ENCODE results near the gene CORO6. TPM values are rescaled to one million over a fixed set of nuclear protein-coding genes. Genes with fewer than 3 reads are reported as not detected.

The CORO6 gene
- total and polyA plus RNA-seq, 2 of the 13 experiments (the other 11 are each of a cell fraction or from before 2014, with no cell fraction given) = 0.42 to 0.82 TPM

DNA sequence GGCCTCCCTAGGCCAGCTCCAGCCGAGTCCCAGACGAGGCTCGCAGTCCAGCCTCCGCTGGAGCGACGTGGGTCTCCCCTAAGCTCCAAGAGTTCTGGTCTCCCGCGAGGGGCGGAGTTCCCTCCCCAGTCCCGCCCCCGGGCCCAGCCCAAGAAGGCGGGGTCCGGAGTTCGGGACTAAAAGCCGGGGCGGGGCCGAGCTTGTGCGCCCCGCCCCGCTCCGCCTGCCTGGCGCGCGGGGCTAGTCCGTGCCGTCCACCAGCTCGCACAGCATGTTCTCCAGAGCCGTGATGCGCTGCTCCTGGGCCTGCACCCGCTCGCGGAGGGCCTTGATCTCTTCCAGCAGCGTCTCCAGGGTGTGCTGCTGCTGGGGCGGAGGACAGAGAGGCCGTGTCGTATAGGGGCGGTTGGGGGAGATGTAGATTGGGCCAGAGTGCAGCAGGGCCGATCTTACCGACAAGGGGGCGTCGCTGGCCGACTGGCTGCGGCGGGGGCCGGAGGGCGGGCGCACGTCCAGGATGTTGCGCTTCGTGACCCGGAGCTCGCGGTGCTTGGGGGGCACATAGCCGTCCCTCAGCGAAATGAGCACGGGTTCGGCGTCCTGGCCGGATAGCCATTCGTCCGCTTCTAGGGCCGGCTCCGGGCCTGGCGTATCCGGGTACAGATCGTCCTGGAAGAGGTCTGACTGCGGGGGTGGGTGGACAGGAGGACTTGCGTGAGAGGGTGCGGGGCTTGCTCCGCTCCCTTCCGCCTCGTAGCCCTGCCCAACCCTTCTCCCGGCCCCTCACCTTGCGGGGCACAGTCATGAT is 7.0 kb downstream of the CORO6 start (continued):
- TF ChIP-seq, protein P1, sequence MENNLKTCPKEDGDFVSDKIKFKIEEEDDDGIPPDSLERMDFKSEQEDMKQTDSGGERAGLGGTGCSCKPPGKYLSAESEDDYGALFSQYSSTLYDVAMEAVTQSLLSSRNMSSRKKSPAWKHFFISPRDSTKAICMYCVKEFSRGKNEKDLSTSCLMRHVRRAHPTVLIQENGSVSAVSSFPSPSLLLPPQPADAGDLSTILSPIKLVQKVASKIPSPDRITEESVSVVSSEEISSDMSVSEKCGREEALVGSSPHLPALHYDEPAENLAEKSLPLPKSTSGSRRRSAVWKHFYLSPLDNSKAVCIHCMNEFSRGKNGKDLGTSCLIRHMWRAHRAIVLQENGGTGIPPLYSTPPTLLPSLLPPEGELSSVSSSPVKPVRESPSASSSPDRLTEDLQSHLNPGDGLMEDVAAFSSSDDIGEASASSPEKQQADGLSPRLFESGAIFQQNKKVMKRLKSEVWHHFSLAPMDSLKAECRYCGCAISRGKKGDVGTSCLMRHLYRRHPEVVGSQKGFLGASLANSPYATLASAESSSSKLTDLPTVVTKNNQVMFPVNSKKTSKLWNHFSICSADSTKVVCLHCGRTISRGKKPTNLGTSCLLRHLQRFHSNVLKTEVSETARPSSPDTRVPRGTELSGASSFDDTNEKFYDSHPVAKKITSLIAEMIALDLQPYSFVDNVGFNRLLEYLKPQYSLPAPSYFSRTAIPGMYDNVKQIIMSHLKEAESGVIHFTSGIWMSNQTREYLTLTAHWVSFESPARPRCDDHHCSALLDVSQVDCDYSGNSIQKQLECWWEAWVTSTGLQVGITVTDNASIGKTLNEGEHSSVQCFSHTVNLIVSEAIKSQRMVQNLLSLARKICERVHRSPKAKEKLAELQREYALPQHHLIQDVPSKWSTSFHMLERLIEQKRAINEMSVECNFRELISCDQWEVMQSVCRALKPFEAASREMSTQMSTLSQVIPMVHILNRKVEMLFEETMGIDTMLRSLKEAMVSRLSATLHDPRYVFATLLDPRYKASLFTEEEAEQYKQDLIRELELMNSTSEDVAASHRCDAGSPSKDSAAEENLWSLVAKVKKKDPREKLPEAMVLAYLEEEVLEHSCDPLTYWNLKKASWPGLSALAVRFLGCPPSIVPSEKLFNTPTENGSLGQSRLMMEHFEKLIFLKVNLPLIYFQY (CRISPR knock-in tag; IDR thresholded peaks at IDR 0.05; ENCODE audit: borderline replicate concordance) = 0 out of 2 replicates have a peak, but pooled peaks have one; percentile 19
- TF ChIP-seq, protein P2, sequence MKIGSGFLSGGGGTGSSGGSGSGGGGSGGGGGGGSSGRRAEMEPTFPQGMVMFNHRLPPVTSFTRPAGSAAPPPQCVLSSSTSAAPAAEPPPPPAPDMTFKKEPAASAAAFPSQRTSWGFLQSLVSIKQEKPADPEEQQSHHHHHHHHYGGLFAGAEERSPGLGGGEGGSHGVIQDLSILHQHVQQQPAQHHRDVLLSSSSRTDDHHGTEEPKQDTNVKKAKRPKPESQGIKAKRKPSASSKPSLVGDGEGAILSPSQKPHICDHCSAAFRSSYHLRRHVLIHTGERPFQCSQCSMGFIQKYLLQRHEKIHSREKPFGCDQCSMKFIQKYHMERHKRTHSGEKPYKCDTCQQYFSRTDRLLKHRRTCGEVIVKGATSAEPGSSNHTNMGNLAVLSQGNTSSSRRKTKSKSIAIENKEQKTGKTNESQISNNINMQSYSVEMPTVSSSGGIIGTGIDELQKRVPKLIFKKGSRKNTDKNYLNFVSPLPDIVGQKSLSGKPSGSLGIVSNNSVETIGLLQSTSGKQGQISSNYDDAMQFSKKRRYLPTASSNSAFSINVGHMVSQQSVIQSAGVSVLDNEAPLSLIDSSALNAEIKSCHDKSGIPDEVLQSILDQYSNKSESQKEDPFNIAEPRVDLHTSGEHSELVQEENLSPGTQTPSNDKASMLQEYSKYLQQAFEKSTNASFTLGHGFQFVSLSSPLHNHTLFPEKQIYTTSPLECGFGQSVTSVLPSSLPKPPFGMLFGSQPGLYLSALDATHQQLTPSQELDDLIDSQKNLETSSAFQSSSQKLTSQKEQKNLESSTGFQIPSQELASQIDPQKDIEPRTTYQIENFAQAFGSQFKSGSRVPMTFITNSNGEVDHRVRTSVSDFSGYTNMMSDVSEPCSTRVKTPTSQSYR (CRISPR knock-in tag; IDR thresholded peaks at IDR 0.05; ENCODE audit: borderline replicate concordance) = no peak
- TF ChIP-seq, protein P3, sequence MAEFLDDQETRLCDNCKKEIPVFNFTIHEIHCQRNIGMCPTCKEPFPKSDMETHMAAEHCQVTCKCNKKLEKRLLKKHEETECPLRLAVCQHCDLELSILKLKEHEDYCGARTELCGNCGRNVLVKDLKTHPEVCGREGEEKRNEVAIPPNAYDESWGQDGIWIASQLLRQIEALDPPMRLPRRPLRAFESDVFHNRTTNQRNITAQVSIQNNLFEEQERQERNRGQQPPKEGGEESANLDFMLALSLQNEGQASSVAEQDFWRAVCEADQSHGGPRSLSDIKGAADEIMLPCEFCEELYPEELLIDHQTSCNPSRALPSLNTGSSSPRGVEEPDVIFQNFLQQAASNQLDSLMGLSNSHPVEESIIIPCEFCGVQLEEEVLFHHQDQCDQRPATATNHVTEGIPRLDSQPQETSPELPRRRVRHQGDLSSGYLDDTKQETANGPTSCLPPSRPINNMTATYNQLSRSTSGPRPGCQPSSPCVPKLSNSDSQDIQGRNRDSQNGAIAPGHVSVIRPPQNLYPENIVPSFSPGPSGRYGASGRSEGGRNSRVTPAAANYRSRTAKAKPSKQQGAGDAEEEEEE (CRISPR knock-in tag; IDR thresholded peaks at IDR 0.05; ENCODE audit: borderline replicate concordance) = no peak
- TF ChIP-seq, protein P4, sequence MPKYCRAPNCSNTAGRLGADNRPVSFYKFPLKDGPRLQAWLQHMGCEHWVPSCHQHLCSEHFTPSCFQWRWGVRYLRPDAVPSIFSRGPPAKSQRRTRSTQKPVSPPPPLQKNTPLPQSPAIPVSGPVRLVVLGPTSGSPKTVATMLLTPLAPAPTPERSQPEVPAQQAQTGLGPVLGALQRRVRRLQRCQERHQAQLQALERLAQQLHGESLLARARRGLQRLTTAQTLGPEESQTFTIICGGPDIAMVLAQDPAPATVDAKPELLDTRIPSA (CRISPR knock-in tag; IDR thresholded peaks at IDR 0.05; ENCODE audit: borderline replicate concordance) = no peak; the same call in 1 of the 2 replicates
- TF ChIP-seq, protein P5, sequence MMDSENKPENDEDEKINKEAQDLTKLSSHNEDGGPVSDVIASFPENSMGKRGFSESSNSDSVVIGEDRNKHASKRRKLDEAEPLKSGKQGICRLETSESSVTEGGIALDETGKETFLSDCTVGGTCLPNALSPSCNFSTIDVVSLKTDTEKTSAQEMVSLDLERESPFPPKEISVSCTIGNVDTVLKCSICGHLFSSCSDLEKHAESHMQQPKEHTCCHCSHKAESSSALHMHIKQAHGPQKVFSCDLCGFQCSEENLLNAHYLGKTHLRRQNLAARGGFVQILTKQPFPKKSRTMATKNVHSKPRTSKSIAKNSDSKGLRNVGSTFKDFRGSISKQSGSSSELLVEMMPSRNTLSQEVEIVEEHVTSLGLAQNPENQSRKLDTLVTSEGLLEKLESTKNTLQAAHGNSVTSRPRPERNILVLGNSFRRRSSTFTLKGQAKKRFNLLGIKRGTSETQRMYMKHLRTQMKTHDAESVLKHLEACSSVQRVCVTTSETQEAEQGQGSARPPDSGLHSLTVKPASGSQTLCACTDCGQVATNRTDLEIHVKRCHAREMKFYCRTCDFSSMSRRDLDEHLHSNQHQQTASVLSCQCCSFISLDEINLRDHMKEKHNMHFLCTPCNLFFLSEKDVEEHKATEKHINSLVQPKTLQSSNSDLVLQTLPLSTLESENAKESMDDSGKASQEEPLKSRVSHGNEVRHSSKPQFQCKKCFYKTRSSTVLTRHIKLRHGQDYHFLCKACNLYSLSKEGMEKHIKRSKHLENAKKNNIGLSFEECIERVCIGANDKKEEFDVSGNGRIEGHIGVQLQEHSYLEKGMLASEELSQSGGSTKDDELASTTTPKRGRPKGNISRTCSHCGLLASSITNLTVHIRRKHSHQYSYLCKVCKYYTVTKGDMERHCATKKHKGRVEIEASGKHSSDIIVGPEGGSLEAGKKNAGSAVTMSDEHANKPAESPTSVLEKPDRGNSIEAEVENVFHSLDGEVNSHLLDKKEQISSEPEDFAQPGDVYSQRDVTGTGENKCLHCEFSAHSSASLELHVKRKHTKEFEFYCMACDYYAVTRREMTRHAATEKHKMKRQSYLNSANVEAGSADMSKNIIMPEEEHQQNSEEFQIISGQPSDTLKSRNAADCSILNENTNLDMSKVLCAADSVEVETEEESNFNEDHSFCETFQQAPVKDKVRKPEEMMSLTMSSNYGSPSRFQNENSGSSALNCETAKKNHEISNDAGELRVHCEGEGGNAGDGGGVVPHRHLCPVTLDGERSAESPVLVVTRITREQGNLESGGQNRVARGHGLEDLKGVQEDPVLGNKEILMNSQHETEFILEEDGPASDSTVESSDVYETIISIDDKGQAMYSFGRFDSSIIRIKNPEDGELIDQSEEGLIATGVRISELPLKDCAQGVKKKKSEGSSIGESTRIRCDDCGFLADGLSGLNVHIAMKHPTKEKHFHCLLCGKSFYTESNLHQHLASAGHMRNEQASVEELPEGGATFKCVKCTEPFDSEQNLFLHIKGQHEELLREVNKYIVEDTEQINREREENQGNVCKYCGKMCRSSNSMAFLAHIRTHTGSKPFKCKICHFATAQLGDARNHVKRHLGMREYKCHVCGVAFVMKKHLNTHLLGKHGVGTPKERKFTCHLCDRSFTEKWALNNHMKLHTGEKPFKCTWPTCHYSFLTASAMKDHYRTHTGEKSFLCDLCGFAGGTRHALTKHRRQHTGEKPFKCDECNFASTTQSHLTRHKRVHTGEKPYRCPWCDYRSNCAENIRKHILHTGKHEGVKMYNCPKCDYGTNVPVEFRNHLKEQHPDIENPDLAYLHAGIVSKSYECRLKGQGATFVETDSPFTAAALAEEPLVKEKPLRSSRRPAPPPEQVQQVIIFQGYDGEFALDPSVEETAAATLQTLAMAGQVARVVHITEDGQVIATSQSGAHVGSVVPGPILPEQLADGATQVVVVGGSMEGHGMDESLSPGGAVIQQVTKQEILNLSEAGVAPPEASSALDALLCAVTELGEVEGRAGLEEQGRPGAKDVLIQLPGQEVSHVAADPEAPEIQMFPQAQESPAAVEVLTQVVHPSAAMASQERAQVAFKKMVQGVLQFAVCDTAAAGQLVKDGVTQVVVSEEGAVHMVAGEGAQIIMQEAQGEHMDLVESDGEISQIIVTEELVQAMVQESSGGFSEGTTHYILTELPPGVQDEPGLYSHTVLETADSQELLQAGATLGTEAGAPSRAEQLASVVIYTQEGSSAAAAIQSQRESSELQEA (CRISPR knock-in tag; IDR thresholded peaks at IDR 0.05; ENCODE audit: not compliant biosample characterization) = peak; percentile 66
- TF ChIP-seq ZNF564 (CRISPR knock-in tag; IDR thresholded peaks at IDR 0.05) (no peak), HNRNPLL (IDR thresholded peaks at IDR 0.05; ENCODE audit: low read depth, low read length, poor library complexity, severe bottlenecking) (peak; percentile 75), SP4 (CRISPR knock-in tag; IDR thresholded peaks at IDR 0.05) (peak; percentile 68; the same call in 1 of the 2 replicates), ZNF777 (CRISPR knock-in tag; IDR thresholded peaks at IDR 0.05) (peak; percentile 93)
